Measurements from ENCODE around the gene GLP1R. TPM values are rescaled to one million over a fixed set of nuclear protein-coding genes. Genes with fewer than 3 reads are reported as not detected.

The GLP1R gene
- total RNA-seq, 1 experiment from 2014 or later = 1.8 TPM

DNA sequence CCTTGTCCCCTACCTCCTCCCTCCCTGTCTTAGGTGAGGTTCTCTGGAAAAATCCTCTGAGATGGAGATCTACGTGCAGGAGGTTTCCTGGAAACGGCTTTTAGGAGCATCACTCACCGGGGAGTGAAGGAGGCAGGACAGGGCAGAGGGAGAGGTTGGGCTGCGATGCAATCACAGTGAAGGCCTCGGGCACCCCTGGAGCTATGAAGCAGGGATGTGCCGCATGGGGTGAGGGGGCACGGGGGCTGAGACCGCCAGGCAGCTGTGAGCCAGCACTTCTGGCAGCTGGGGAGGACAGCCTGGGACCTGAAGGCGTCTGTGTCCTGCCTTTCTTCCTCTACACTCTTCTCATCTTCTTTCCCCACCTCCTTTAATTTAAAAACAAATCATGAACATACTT lies 12.9 kb upstream of the GLP1R start:
- ATAC-seq = no peak
- POLR2A ChIA-PET = no interaction called here

GRCh38 chr6:39037082-39037508 lies 11.5 kb upstream of the GLP1R start:
- ATAC-seq (no peak), DNase-seq (ENCODE audit: low spot score) (no peak)
- Mint-ChIP-seq H3K4me3 (no peak overlapping the region), H3K27me3 (ENCODE audit: low read depth) (peaks cover 39% of the 10 kb centered on the region), H3K9me3 (no peaks in the 10 kb centered on the region), H3K4me1 (peaks cover 16% of the 10 kb centered on the region), H3K27ac (no peak overlapping the region), H3K36me3 (no peaks in the 10 kb centered on the region)
- CTCF ChIA-PET = interaction anchor here (1.1 to 1.8 kb wide), 5 partner anchors 13 to 65 kb away, joined by 3 to 8 read pairs (median 4); no protein-coding TSS in a partner anchor
- POLR2A ChIA-PET = no interaction called here
- TF ChIP-seq FOXP4 (CRISPR knock-in tag; IDR thresholded peaks at IDR 0.05) (no peak), ESRRA (CRISPR knock-in tag; IDR thresholded peaks at IDR 0.05; ENCODE audit: borderline replicate concordance) (no peak), FOXJ3 (CRISPR knock-in tag; IDR thresholded peaks at IDR 0.05; ENCODE audit: borderline replicate concordance) (no peak), NR3C1 (CRISPR knock-in tag; conservative IDR thresholded peaks at IDR 0.05; ENCODE audit: low read depth) (no peak), TP53 (CRISPR knock-in tag; IDR thresholded peaks at IDR 0.05) (no peak), FOXK1 (CRISPR knock-in tag; IDR thresholded peaks at IDR 0.05) (no peak)
- TF ChIP-seq, protein P1, sequence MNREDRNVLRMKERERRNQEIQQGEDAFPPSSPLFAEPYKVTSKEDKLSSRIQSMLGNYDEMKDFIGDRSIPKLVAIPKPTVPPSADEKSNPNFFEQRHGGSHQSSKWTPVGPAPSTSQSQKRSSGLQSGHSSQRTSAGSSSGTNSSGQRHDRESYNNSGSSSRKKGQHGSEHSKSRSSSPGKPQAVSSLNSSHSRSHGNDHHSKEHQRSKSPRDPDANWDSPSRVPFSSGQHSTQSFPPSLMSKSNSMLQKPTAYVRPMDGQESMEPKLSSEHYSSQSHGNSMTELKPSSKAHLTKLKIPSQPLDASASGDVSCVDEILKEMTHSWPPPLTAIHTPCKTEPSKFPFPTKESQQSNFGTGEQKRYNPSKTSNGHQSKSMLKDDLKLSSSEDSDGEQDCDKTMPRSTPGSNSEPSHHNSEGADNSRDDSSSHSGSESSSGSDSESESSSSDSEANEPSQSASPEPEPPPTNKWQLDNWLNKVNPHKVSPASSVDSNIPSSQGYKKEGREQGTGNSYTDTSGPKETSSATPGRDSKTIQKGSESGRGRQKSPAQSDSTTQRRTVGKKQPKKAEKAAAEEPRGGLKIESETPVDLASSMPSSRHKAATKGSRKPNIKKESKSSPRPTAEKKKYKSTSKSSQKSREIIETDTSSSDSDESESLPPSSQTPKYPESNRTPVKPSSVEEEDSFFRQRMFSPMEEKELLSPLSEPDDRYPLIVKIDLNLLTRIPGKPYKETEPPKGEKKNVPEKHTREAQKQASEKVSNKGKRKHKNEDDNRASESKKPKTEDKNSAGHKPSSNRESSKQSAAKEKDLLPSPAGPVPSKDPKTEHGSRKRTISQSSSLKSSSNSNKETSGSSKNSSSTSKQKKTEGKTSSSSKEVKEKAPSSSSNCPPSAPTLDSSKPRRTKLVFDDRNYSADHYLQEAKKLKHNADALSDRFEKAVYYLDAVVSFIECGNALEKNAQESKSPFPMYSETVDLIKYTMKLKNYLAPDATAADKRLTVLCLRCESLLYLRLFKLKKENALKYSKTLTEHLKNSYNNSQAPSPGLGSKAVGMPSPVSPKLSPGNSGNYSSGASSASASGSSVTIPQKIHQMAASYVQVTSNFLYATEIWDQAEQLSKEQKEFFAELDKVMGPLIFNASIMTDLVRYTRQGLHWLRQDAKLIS (CRISPR knock-in tag; IDR thresholded peaks at IDR 0.05; ENCODE audit: borderline replicate concordance) = no peak
- TF ChIP-seq, protein P2, sequence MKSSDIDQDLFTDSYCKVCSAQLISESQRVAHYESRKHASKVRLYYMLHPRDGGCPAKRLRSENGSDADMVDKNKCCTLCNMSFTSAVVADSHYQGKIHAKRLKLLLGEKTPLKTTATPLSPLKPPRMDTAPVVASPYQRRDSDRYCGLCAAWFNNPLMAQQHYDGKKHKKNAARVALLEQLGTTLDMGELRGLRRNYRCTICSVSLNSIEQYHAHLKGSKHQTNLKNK (CRISPR knock-in tag; IDR thresholded peaks at IDR 0.05) = no peak

More for the DNA sequence above, 12.9 kb upstream of the GLP1R start:
- Mint-ChIP-seq H3K27me3 (ENCODE audit: low read depth) (peaks cover 34% of the 10 kb centered on the region), H3K9me3 (no peaks in the 10 kb centered on the region), H3K4me3 (no peak overlapping the region), H3K27ac (no peak overlapping the region), H3K36me3 (no peaks in the 10 kb centered on the region), H3K4me1 (peaks cover 16% of the 10 kb centered on the region)
- DNase-seq (ENCODE audit: low spot score) = no peak
- TF ChIP-seq, protein P3, sequence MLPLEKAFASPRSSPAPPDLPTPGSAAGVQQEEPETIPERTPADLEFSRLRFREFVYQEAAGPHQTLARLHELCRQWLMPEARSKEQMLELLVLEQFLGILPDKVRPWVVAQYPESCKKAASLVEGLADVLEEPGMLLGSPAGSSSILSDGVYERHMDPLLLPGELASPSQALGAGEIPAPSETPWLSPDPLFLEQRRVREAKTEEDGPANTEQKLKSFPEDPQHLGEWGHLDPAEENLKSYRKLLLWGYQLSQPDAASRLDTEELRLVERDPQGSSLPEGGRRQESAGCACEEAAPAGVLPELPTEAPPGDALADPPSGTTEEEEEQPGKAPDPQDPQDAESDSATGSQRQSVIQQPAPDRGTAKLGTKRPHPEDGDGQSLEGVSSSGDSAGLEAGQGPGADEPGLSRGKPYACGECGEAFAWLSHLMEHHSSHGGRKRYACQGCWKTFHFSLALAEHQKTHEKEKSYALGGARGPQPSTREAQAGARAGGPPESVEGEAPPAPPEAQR (CRISPR knock-in tag; IDR thresholded peaks at IDR 0.05) = no peak
- TF ChIP-seq PRRX2 (CRISPR knock-in tag; IDR thresholded peaks at IDR 0.05) (no peak), NFYB (CRISPR knock-in tag; conservative IDR thresholded peaks at IDR 0.05; ENCODE audit: low read depth) (no peak), ZNF416 (CRISPR knock-in tag; IDR thresholded peaks at IDR 0.05) (no peak), MXD4 (CRISPR knock-in tag; IDR thresholded peaks at IDR 0.05; ENCODE audit: borderline replicate concordance) (no peak), ATF6 (CRISPR knock-in tag; IDR thresholded peaks at IDR 0.05) (no peak), E2F1 (CRISPR knock-in tag; IDR thresholded peaks at IDR 0.05) (no peak)
- TF ChIP-seq, protein P4, sequence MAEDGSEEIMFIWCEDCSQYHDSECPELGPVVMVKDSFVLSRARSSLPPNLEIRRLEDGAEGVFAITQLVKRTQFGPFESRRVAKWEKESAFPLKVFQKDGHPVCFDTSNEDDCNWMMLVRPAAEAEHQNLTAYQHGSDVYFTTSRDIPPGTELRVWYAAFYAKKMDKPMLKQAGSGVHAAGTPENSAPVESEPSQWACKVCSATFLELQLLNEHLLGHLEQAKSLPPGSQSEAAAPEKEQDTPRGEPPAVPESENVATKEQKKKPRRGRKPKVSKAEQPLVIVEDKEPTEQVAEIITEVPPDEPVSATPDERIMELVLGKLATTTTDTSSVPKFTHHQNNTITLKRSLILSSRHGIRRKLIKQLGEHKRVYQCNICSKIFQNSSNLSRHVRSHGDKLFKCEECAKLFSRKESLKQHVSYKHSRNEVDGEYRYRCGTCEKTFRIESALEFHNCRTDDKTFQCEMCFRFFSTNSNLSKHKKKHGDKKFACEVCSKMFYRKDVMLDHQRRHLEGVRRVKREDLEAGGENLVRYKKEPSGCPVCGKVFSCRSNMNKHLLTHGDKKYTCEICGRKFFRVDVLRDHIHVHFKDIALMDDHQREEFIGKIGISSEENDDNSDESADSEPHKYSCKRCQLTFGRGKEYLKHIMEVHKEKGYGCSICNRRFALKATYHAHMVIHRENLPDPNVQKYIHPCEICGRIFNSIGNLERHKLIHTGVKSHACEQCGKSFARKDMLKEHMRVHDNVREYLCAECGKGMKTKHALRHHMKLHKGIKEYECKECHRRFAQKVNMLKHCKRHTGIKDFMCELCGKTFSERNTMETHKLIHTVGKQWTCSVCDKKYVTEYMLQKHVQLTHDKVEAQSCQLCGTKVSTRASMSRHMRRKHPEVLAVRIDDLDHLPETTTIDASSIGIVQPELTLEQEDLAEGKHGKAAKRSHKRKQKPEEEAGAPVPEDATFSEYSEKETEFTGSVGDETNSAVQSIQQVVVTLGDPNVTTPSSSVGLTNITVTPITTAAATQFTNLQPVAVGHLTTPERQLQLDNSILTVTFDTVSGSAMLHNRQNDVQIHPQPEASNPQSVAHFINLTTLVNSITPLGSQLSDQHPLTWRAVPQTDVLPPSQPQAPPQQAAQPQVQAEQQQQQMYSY (CRISPR knock-in tag; IDR thresholded peaks at IDR 0.05) = no peak
- CTCF ChIA-PET = interaction anchor here (1.4 to 1.8 kb wide), 2 partner anchors 39 to 66 kb away, joined by 4 read pairs; no protein-coding TSS in a partner anchor

Measured in WTC11 (cell line).